ENCODE results near the gene SWT1. TPM values are rescaled to one million over a fixed set of nuclear protein-coding genes. Genes with fewer than 3 reads are reported as not detected.

SWT1 gene
- total RNA-seq, 6 experiments from 2014 or later, result 2.0 to 3.9 (median 2.4) TPM

DNA sequence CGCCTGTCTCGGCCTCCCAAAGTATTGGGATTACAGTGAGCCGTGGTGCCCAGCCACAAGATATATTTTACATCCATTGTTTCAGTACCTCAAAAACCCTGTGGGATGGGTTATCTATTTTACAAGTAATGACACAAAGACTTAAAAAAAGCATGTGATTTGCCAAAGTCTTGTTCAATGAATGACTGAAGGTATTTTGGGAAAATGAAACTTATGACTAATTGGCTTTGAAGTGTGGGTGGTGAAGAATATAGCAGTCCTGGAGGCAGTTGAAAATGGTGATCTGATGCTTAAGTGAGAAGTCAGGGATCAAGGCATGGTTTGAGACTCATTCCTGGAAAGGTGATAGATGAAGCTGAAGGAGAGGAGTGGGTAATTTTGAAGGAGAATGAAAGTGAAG, 3.0 kb downstream of the SWT1 start:
- Histone ChIP-seq H3K9me3 (no peaks in the 10 kb centered on the region), H3K4me3 (no peak overlapping the region), H3K36me3 (peaks cover 0 to 4% (median 0%) of the 10 kb centered on the region in 4 donors), H3K27ac (no peak overlapping the region), H3K4me1 (peaks cover 0 to 13% (median 2%) of the 10 kb centered on the region in 4 donors), H3K27me3 (no peaks in the 10 kb centered on the region)
- WGBS (ENCODE audit: insufficient coverage, low coverage, low lambda C conversion rate, missing lambda C conversion rate), result 92% methylated on average over 2 of the region's 3 CpGs
- intact Hi-C loops (cut with DNase I), result no loop called here
- DNase-seq (no peak), ATAC-seq (no peak)
- TF ChIP-seq POLR2A (IDR thresholded peaks at IDR 0.05), result no peak
- TF ChIP-seq, protein P1, sequence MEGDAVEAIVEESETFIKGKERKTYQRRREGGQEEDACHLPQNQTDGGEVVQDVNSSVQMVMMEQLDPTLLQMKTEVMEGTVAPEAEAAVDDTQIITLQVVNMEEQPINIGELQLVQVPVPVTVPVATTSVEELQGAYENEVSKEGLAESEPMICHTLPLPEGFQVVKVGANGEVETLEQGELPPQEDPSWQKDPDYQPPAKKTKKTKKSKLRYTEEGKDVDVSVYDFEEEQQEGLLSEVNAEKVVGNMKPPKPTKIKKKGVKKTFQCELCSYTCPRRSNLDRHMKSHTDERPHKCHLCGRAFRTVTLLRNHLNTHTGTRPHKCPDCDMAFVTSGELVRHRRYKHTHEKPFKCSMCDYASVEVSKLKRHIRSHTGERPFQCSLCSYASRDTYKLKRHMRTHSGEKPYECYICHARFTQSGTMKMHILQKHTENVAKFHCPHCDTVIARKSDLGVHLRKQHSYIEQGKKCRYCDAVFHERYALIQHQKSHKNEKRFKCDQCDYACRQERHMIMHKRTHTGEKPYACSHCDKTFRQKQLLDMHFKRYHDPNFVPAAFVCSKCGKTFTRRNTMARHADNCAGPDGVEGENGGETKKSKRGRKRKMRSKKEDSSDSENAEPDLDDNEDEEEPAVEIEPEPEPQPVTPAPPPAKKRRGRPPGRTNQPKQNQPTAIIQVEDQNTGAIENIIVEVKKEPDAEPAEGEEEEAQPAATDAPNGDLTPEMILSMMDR (IDR thresholded peaks at IDR 0.05), result no peak

DNA sequence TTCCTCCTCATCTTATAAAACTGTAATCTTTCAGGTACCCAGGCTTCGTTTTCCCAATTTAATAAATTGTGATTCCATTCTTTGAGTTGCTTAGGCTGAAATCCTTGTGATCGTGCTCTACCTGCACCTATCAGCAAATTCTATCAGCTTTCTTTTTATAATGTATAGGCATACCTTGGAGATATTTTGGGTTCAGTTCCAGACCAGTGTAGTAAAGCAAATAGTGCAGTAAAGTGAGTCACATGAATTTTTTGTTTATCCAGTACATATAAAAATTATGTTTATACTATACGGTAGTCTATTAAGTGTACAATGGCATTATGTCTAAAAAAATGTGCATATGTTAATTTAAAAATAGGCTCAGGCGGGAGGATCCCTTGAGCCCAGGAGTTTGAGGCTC, 5.5 kb downstream of the SWT1 start:
- Histone ChIP-seq H3K27ac (no peak overlapping the region), H3K4me1 (peaks cover 0 to 6% (median 0%) of the 10 kb centered on the region in 4 donors), H3K9me3 (no peaks in the 10 kb centered on the region), H3K4me3 (no peak overlapping the region), H3K27me3 (no peaks in the 10 kb centered on the region), H3K36me3 (peaks cover 0 to 15% (median 0%) of the 10 kb centered on the region in 4 donors)
- ATAC-seq (no peak), DNase-seq (no peak)
- TF ChIP-seq POLR2A (IDR thresholded peaks at IDR 0.05), result no peak
- TF ChIP-seq, protein P1 (IDR thresholded peaks at IDR 0.05), result no peak
- 92% methylated on average over 4 of the region's 4 CpGs for WGBS (ENCODE audit: insufficient coverage, low coverage, low lambda C conversion rate, missing lambda C conversion rate)
- intact Hi-C loops (cut with DNase I), result no loop called here

DNA sequence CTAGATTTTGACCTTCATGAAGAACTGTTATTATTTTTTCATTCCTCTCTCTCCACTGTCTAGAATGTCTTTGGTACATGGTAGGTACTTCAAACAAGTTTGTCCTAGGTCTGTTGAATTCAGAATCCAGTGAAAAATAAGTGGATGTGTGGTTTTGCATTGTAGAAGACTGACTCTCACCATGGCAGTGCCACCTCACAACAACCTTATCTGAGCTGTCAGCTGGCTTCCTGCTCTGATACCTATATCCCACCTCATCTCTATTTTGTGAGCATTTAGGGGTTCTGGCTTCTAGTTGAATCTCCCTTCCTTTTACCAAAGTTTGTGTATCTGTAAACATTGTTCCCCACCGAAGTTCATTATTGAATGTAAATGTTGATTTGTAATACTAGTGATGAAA, 9.1 kb downstream of the SWT1 start:
- peaks cover 0 to 21% (median 0%) of the 10 kb centered on the region in 4 donors for H3K36me3 ChIP-seq
- WGBS (ENCODE audit: insufficient coverage, low coverage, low lambda C conversion rate, missing lambda C conversion rate), result 8% methylated on average over 1 of the region's 1 CpG
- DNase-seq, result no peak
- H3K9me3 ChIP-seq, result no peaks in the 10 kb centered on the region
- intact Hi-C loops (cut with DNase I), result no loop called here
- ATAC-seq, result no peak
- no peak for TF ChIP-seq POLR2A (IDR thresholded peaks at IDR 0.05)
- TF ChIP-seq, protein P1 (IDR thresholded peaks at IDR 0.05), result no peak
- no peaks in the 10 kb centered on the region for H3K4me1 ChIP-seq
- no peak overlapping the region for H3K4me3 ChIP-seq
- no peak overlapping the region for H3K27ac ChIP-seq
- H3K27me3 ChIP-seq, result no peaks in the 10 kb centered on the region

DNA sequence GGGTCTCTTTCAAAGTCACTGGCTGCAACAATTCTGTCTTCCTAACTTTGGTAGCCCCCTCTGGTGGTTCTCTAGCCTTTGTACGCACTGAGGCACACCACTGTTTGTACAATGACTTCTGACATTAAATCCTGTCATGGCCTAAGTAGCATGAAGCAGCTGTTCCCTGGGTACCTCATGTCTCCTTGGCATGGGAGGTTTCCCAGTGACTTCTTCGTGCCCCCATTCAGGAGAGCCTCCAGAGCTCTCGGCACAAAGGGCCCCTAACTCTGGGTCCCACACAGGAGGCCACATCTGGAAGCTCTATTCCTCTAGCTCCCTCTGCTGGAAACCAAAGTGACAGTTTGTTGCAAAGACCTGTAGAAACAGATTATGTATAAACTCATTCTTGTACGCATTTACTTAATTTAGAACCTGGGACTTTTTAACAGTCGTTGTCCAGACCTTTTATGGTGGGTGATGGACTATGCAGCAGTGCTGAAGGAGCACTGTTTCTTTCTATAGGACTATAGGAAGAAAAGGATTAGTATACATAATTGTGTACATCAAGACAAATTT, 13.4 kb downstream of the SWT1 start:
- Histone ChIP-seq H3K4me1 (no peaks in the 10 kb centered on the region), H3K36me3 (peaks cover 0 to 17% (median 0%) of the 10 kb centered on the region in 4 donors), H3K4me3 (no peak overlapping the region), H3K27ac (no peak overlapping the region), H3K27me3 (no peaks in the 10 kb centered on the region), H3K9me3 (no peaks in the 10 kb centered on the region)
- TF ChIP-seq, protein P1 (IDR thresholded peaks at IDR 0.05), result peak; percentile 50 to 75 (median 63)
- no peak for TF ChIP-seq POLR2A (IDR thresholded peaks at IDR 0.05)
- peak; percentile 74 to 87 (median 74) for ATAC-seq
- peak in 1 of 3 donors; percentile 19 for DNase-seq
- 18% methylated on average over 5 of the region's 5 CpGs for WGBS (ENCODE audit: insufficient coverage, low coverage, low lambda C conversion rate, missing lambda C conversion rate)
- intact Hi-C loops (cut with DNase I), result no loop called here
